Tibial artery (tissue), 4 donors: ENCODE results near the gene ATAD3A.

Source experiments
- DNase-seq, 2 donors: peaks; one replicate each; pipeline ENCODE4 v3.0.0-alpha.2; 2019
- H3K27ac ChIP-seq, 2 donors: fragments of 200-600 bp; sonication (generic) in 1 of 2; 1 replicate in 1 of 2; 2 replicates in 1 of 2; pipeline ENCODE4 v1.5.1; 2018 to 2019; ENCODE audit warnings: mild to moderate bottlenecking in 1 of 2
- H3K27me3 ChIP-seq, 2 donors: fragments of 200-600 bp; sonication (generic) in 1 of 2; one replicate each; pipeline versions ENCODE4 v1.5.1 to v1.6.0; 2016 to 2019
- H3K36me3 ChIP-seq, 3 donors: fragments of 200-600 bp; sonication (generic) in 2 of 3; one replicate each; pipeline ENCODE4 v1.5.1; 2016 to 2019; ENCODE audit warnings: mild to moderate bottlenecking in 2 of 3
- H3K4me1 ChIP-seq, 4 donors: fragments of 200-600 bp; sonication (generic) in 2 of 4; 1 replicate in 3 of 4; 2 replicates in 1 of 4; pipeline ENCODE4 v1.5.1; 2016 to 2019
- H3K4me3 ChIP-seq, 2 donors: fragments of 200-600 bp; sonication (generic) in 1 of 2; 1 replicate in 1 of 2; 2 replicates in 1 of 2; pipeline ENCODE4 v1.5.1; 2018 to 2019; ENCODE audit warnings: mild to moderate bottlenecking in 2 of 2
- H3K9me3 ChIP-seq, 3 donors: fragments of 200-600 bp; sonication (generic) in 1 of 3; one replicate each; pipeline ENCODE4 v1.5.1; 2016 to 2019
- intact Hi-C: fragments of 100-400 bp; cut with DNase I; formaldehyde crosslinking; loops from one replicate; pipeline ENCODE4 v1.15.0; 2023; ENCODE audit warnings: low total_unique reads
- TF ChIP-seq, protein P1 (sequence below), 2 experiments: fragments of 200-600 bp in 1 of 2; fragments of 450-650 bp in 1 of 2; IDR thresholded peaks; one replicate each; pipeline ENCODE4 v1.5.1; 2017 to 2019; ENCODE audit warnings: antibody characterized with exemption in 2 of 2, mild to moderate bottlenecking in 1 of 2, moderate library complexity in 1 of 2

ATAD3A gene

DNA sequence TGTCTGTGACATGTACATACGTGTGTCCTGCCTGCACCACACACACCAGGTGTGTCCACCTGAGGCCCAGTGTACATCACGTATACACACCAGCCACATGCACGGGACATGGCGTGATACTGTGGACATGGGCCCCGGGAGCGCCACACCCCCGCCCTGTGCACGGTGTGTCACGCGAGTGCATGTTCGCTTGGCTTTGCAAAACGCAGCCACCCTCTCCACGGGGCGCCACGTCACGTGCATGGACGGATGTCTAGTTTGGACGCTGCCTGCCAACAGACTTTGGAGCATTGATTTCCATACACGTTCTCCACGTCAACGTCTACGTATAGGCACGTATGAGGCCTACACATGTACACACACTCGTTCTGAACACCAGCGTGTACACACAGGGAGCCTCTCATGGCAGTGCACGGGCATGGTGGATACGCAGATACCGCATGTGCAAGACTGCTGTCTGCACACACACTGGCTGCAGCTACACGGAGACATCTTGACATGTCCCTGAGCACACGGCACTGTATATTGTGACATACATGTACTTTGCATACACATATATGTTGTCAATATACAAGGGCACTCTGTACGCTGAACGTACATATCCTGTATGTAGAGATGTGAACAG is 25.8 kb downstream of the ATAD3A start:
- H3K27me3 ChIP-seq, result no peaks in the 10 kb centered on the region
- peaks cover 0 to 26% (median 15%) of the 10 kb centered on the region in 4 donors for H3K4me1 ChIP-seq
- H3K36me3 ChIP-seq, result peaks cover 0 to 42% (median 19%) of the 10 kb centered on the region in 3 donors
- H3K4me3 ChIP-seq, result no peak overlapping the region
- TF ChIP-seq, protein P1, sequence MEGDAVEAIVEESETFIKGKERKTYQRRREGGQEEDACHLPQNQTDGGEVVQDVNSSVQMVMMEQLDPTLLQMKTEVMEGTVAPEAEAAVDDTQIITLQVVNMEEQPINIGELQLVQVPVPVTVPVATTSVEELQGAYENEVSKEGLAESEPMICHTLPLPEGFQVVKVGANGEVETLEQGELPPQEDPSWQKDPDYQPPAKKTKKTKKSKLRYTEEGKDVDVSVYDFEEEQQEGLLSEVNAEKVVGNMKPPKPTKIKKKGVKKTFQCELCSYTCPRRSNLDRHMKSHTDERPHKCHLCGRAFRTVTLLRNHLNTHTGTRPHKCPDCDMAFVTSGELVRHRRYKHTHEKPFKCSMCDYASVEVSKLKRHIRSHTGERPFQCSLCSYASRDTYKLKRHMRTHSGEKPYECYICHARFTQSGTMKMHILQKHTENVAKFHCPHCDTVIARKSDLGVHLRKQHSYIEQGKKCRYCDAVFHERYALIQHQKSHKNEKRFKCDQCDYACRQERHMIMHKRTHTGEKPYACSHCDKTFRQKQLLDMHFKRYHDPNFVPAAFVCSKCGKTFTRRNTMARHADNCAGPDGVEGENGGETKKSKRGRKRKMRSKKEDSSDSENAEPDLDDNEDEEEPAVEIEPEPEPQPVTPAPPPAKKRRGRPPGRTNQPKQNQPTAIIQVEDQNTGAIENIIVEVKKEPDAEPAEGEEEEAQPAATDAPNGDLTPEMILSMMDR (IDR thresholded peaks at IDR 0.05), result no peak
- DNase-seq, result no peak
- H3K27ac ChIP-seq, result no peak overlapping the region
- H3K9me3 ChIP-seq, result no peaks in the 10 kb centered on the region
- intact Hi-C loops, result no loop called here

DNA sequence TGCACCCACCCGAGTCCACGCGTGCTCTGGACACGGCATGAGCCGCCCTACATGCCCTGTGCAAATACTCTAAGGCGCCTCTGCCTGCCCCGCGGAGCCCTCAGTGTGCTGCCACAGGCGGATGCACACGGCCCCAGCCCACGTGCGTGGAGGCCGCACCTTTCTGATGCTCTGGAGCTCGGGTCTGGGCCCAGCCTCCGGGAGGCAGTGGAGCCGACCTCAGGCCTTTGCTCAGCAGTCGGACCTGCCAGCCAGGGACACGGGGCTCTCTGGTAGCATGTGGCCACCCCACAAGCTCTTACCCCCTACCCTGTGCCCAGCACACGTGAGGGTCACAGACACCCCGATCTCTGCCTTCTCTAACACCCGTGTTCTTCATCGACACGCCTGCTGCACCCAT is 26.4 kb downstream of the ATAD3A start:
- TF ChIP-seq, protein P1 (IDR thresholded peaks at IDR 0.05), result no peak
- peaks cover 0 to 47% (median 22%) of the 10 kb centered on the region in 3 donors for H3K36me3 ChIP-seq
- H3K4me3 ChIP-seq, result no peak overlapping the region
- H3K4me1 ChIP-seq, result peaks cover 0 to 24% (median 17%) of the 10 kb centered on the region in 4 donors
- H3K9me3 ChIP-seq, result no peaks in the 10 kb centered on the region
- H3K27ac ChIP-seq, result no peak overlapping the region
- no peak for DNase-seq
- H3K27me3 ChIP-seq, result no peaks in the 10 kb centered on the region
- intact Hi-C loops, result no loop called here

DNA sequence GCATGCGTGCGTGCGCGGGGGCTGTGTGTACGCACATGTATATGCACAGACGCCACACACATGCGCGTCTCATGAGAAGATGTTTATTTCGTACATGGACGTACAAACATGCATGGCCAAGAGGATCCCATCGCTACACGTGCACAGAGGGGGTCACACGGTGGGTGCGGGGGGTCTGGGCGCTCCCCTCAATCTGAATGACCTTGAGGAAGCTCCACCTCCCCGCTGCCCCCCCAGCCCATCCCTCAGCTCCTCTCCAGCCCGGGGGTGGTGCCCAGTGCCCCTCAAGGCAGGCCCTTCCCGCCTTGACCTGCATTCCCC is 27.0 kb downstream of the ATAD3A start:
- no peak for DNase-seq
- H3K4me1 ChIP-seq, result peaks cover 0 to 27% (median 14%) of the 10 kb centered on the region in 4 donors
- H3K27ac ChIP-seq, result peak overlapping the region; percentile 59 to 78
- intact Hi-C loops, result no loop called here
- H3K9me3 ChIP-seq, result no peaks in the 10 kb centered on the region
- TF ChIP-seq, protein P1 (IDR thresholded peaks at IDR 0.05), result no peak
- peak overlapping the region; percentile 62 to 77 for H3K4me3 ChIP-seq
- H3K27me3 ChIP-seq, result no peaks in the 10 kb centered on the region
- H3K36me3 ChIP-seq, result peaks cover 0 to 50% (median 27%) of the 10 kb centered on the region in 3 donors

DNA sequence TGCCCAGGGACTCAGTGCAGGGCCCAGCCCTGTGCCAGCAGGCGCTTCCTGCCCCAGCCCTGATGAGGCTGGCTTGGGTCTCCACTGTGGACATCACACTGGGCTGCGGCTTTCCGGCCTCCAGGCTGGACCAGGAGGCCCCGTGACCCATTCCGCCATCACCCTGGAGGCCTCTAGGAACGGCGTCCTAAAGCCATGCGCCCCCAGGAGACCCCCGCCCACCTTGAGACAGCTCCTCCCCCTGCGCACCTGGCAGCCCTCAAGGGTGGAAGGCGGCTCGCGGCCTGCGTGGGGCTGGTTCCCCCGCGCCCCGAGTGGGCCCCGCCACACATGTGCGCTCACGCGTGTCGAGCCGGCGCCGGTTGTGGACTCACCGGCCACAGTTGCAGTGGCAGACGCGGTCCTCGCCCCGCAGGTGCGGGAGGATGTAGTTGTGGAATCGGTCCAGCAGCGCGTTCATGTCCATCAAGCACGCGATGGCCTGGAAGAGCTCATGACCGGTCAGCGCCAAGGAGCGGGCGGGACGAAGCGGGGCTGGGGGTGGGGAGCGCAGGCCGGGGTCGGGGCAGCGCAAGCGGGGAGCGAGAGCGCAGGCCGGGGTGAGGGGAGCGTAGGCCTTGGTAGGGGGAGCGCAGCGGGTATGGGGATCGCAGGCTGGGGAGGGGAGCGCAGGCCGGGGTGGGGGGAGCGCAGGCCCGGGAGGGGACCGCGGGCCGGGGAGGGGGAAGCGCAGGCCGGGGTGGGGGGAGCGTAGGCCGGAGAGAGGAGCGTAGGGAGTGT is 27.5 kb downstream of the ATAD3A start:
- intact Hi-C loops, result no loop called here
- DNase-seq, result no peak
- TF ChIP-seq, protein P1 (IDR thresholded peaks at IDR 0.05), result no peak
- Histone ChIP-seq H3K9me3 (no peaks in the 10 kb centered on the region), H3K27ac (peak overlapping the region; percentile 59 to 78), H3K27me3 (no peaks in the 10 kb centered on the region), H3K4me3 (peak overlapping the region; percentile 62 to 77), H3K4me1 (peaks cover 0 to 27% (median 14%) of the 10 kb centered on the region in 4 donors), H3K36me3 (peaks cover 0 to 47% (median 27%) of the 10 kb centered on the region in 3 donors)

DNA sequence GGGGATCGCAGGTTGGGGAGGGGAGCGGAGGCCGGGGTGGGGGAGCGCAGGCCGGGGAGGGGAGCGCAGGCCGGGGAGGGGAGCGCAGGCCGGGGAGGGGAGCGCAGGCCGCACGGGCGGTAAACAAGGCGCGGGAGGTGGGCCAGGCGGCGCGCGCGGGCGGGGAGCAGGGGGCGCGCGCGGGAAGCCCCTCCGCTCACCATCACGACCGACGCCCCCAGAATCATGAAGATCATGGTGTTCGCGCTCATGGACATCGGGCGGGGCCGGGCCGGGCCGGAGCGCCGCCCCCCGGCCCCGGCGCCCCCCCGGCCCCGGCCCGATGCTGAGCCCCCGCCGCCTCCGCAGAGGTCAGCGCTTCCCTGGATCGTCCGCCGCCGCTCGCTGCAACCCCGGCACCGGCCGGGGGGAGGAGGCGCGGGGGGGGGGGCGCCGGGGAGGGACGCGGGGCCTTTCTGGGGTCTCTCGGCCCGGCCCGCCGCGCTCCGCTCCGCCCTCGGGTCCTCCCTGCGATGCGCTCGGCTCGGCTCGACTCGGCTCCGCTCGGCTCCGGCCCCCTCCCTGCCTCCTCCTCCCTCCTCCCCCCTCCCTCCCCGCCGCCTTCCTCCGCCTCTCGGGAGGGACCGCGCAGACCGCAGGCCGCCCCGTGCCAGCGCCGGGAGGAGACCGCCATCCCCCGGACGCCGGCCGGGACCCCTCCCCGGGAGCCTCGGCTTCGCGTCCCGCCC is 28.3 kb downstream of the ATAD3A start, which contains the start of gene TMEM240:
Gene TMEM240 (minus strand): TSS at position 535 of the 728 bp plus-strand sequence. CDS start 278 bp downstream, at position 257.
- no peaks in the 10 kb centered on the region for H3K9me3 ChIP-seq
- no peaks in the 10 kb centered on the region for H3K27me3 ChIP-seq
- intact Hi-C loops, result no loop called here
- H3K27ac ChIP-seq, result peak within 1 kb of the TSS; percentile 59 to 78
- peak within 1 kb of the TSS; percentile 62 to 77 for H3K4me3 ChIP-seq
- peaks cover 0 to 39% (median 25%) of the 10 kb centered on the region in 3 donors for H3K36me3 ChIP-seq
- H3K4me1 ChIP-seq, result peaks cover 0 to 27% (median 14%) of the 10 kb centered on the region in 4 donors
- TF ChIP-seq, protein P1 (IDR thresholded peaks at IDR 0.05), result no peak
- peak; percentile 67 to 89 for DNase-seq
